ENCODE measurements around the gene INSM2. TPM values are rescaled to one million over a fixed set of nuclear protein-coding genes. Genes with fewer than 3 reads are reported as not detected.

The INSM2 gene
- total RNA-seq, 2 donors from 2014 or later, result not detected

GRCh38 chr14:35532783-35533356 is 1.1 kb upstream of the INSM2 start:
- Histone ChIP-seq H3K4me1 (ENCODE audit: control insufficient read depth in 1 of 2, low read depth in 2 of 2) (peaks cover 18 to 30% of the 10 kb centered on the region in 2 donors), H3K27me3 (replicated peaks; ENCODE audit: insufficient read depth) (peaks cover 21% of the 10 kb centered on the region), H3K36me3 (no peaks in the 10 kb centered on the region), H3K27ac (no peak overlapping the region), H3K9me3 (no peaks in the 10 kb centered on the region), H3K4me3 (peak overlapping the region; percentile 73)
- no peak for TF ChIP-seq CTCF (IDR thresholded peaks at IDR 0.05)
- no peak for DNase-seq (ENCODE audit: low spot score)
- no peak for ATAC-seq (ENCODE audit: insufficient number of reproducible peaks, low FRiP score, low read depth)

GRCh38 chr14:35534208-35534872 is 376 bp downstream of the INSM2 start:
- Histone ChIP-seq H3K27me3 (replicated peaks; ENCODE audit: insufficient read depth) (peaks cover 21% of the 10 kb centered on the region), H3K36me3 (no peaks in the 10 kb centered on the region), H3K27ac (no peak overlapping the region), H3K9me3 (no peaks in the 10 kb centered on the region), H3K4me3 (peak overlapping the region; percentile 73), H3K4me1 (ENCODE audit: control insufficient read depth in 1 of 2, low read depth in 2 of 2) (peaks cover 18 to 30% of the 10 kb centered on the region in 2 donors)
- ATAC-seq (ENCODE audit: insufficient number of reproducible peaks, low FRiP score, low read depth) (no peak), DNase-seq (ENCODE audit: low spot score) (no peak)
- no peak for TF ChIP-seq CTCF (IDR thresholded peaks at IDR 0.05)

- Histone ChIP-seq H3K27me3 (replicated peaks; ENCODE audit: insufficient read depth) (peaks cover 21% of the 10 kb centered on the region), H3K4me1 (ENCODE audit: control insufficient read depth in 1 of 2, low read depth in 2 of 2) (peaks cover 18 to 30% of the 10 kb centered on the region in 2 donors), H3K9me3 (no peaks in the 10 kb centered on the region), H3K36me3 (no peaks in the 10 kb centered on the region), H3K4me3 (peak overlapping the region; percentile 73), H3K27ac (no peak overlapping the region)
- DNase-seq (ENCODE audit: low spot score), result no peak
- TF ChIP-seq CTCF (IDR thresholded peaks at IDR 0.05), result no peak
- ATAC-seq (ENCODE audit: insufficient number of reproducible peaks, low FRiP score, low read depth), result no peak
Observed at GRCh38 chr14:35534873-35535482, 1.0 kb downstream of the INSM2 start.

- H3K27me3 ChIP-seq (replicated peaks; ENCODE audit: insufficient read depth), result peaks cover 21% of the 10 kb centered on the region
- no peaks in the 10 kb centered on the region for H3K36me3 ChIP-seq
- ATAC-seq (ENCODE audit: insufficient number of reproducible peaks, low FRiP score, low read depth) (no peak), DNase-seq (ENCODE audit: low spot score) (no peak)
- peaks cover 18 to 30% of the 10 kb centered on the region in 2 donors for H3K4me1 ChIP-seq (ENCODE audit: control insufficient read depth in 1 of 2, low read depth in 2 of 2)
- no peak overlapping the region for H3K27ac ChIP-seq
- no peaks in the 10 kb centered on the region for H3K9me3 ChIP-seq
- TF ChIP-seq CTCF (IDR thresholded peaks at IDR 0.05), result no peak
- H3K4me3 ChIP-seq, result peak overlapping the region; percentile 73
Observed at GRCh38 chr14:35535483-35536112, 1.6 kb downstream of the INSM2 start.

- H3K27ac ChIP-seq, result no peak overlapping the region
- H3K9me3 ChIP-seq, result no peaks in the 10 kb centered on the region
- H3K4me3 ChIP-seq, result no peak overlapping the region
- no peak for ATAC-seq (ENCODE audit: insufficient number of reproducible peaks, low FRiP score, low read depth)
- TF ChIP-seq CTCF (IDR thresholded peaks at IDR 0.05), result no peak
- peaks cover under 1 to 9% of the 10 kb centered on the region in 2 donors for H3K4me1 ChIP-seq (ENCODE audit: control insufficient read depth in 1 of 2, low read depth in 2 of 2)
- DNase-seq (ENCODE audit: low spot score), result no peak
- H3K36me3 ChIP-seq, result no peaks in the 10 kb centered on the region
- H3K27me3 ChIP-seq (replicated peaks; ENCODE audit: insufficient read depth), result peaks cover 1% of the 10 kb centered on the region
Observed at GRCh38 chr14:35539969-35540368, 6.0 kb downstream of the INSM2 start.
